HG02840 (cell line): Measurements from ENCODE around the gene EGFLAM.

Experiments
- ATAC-seq: cut with Tn5 transposase; IDR thresholded peaks from one replicate; pipeline ENCODE4 v1.9.1; 2021; ENCODE audit warnings: mild to moderate bottlenecking, moderate library complexity, moderate number of reproducible peaks; ENCODE audit not compliant: unreplicated experiment, low FRiP score

Gene EGFLAM

GRCh38 chr5:38465061-38465460 is 206.7 kb downstream of the EGFLAM start:
- no peak for ATAC-seq

GRCh38 chr5:38465702-38466423 is 207.5 kb downstream of the EGFLAM start:
- no peak for ATAC-seq

GRCh38 chr5:38466424-38467189 is 208.2 kb downstream of the EGFLAM start:
- ATAC-seq: no peak

- ATAC-seq: no peak
These were observed 209.1 kb downstream of the EGFLAM start for GRCh38 chr5:38467353-38468040.

GRCh38 chr5:38468202-38468673 is 209.9 kb downstream of the EGFLAM start:
- no peak for ATAC-seq

- no peak for ATAC-seq
These were observed 210.8 kb downstream of the EGFLAM start for GRCh38 chr5:38468978-38469706.

- ATAC-seq: no peak
These were observed 211.4 kb downstream of the EGFLAM start for GRCh38 chr5:38469707-38470267.

- ATAC-seq: no peak
These were observed 213.3 kb downstream of the EGFLAM start for GRCh38 chr5:38471709-38472108.

GRCh38 chr5:38472541-38472940 is 214.2 kb downstream of the EGFLAM start:
- ATAC-seq: no peak

- ATAC-seq: no peak
These were observed 214.6 kb downstream of the EGFLAM start for GRCh38 chr5:38473008-38473407.

- ATAC-seq: no peak
These were observed 219.8 kb downstream of the EGFLAM start for GRCh38 chr5:38478166-38478565.

- ATAC-seq: no peak
These were observed 220.5 kb downstream of the EGFLAM start for GRCh38 chr5:38478878-38479277.

GRCh38 chr5:38479315-38479904 is 221.1 kb downstream of the EGFLAM start:
- no peak for ATAC-seq

- no peak for ATAC-seq
These were observed 225.5 kb downstream of the EGFLAM start for GRCh38 chr5:38483805-38484398.

- no peak for ATAC-seq
These were observed 235.8 kb downstream of the EGFLAM start for GRCh38 chr5:38494175-38494574.

GRCh38 chr5:38494763-38495162 is 236.4 kb downstream of the EGFLAM start:
- no peak for ATAC-seq

- no peak for ATAC-seq
These were observed 239.6 kb downstream of the EGFLAM start for GRCh38 chr5:38497946-38498345.

- ATAC-seq: no peak
These were observed 242.4 kb downstream of the EGFLAM start for GRCh38 chr5:38500573-38501260.

GRCh38 chr5:38506302-38506701 is 247.9 kb downstream of the EGFLAM start:
- no peak for ATAC-seq
